ENCODE measurements around the gene NDRG3. TPM values are rescaled to one million over a fixed set of nuclear protein-coding genes. Genes with fewer than 3 reads are reported as not detected.

NDRG3 gene
- polyA plus RNA-seq, 1 of the 3 experiments (the other 2 are of a cell fraction) = 20.5 TPM

DNA sequence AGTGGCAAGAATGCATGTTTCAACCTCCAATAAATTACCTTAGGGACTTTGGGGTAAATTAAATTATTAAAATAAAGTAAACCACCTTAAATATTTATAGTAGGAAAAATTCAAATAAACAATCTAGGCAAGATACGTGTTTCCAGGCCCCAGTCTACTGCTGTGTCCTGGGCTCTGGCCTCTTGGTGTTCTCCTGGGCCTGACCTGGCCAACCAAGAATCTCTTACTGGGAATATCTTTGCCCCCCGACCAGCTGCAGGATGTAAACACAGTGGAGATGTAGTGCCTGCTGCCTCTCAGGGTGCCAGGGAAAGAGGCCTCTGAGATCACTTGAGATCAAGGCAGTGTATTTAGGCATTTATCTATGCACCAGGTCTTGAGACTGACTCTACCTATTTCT lies 39.4 kb upstream of the NDRG3 start:
- Histone ChIP-seq H3K79me2 (ENCODE audit: insufficient read depth) (peaks cover 27% of the 10 kb centered on the region), H3K9me2 (no peaks in the 10 kb centered on the region), H3K4me1 (ENCODE audit: control insufficient read depth in 1 of 2, insufficient read depth in 2 of 2, low read depth in 1 of 2, low read length in 1 of 2) (no peaks in the 10 kb centered on the region), H3K9me3 (no peaks in the 10 kb centered on the region), H3K27me3 (ENCODE audit: insufficient read depth) (no peaks in the 10 kb centered on the region), H3F3A (replicated peaks; ENCODE audit: insufficient read depth) (peaks cover 2% of the 10 kb centered on the region), H3K36me3 (replicated peaks in 1 of 2; ENCODE audit: control insufficient read depth in 1 of 2, insufficient read depth in 2 of 2, low read length in 1 of 2) (peaks cover 9 to 34% of the 10 kb centered on the region in 2 experiments), H2AFZ (ENCODE audit: low read depth) (no peak overlapping the region), H4K20me1 (ENCODE audit: insufficient read depth) (peaks cover 9% of the 10 kb centered on the region; the same call in 1 of the 2 replicates), H3K9ac (no peak overlapping the region), H3K4me3 (ENCODE audit: low read depth in 2 of 2, low read length in 1 of 2) (no peak overlapping the region), H3K4me2 (no peak overlapping the region), H3K27ac (ENCODE audit: low read depth in 2 of 2, low read length in 1 of 2) (no peak overlapping the region)
- ChIA-PET CTCF (interaction anchor here (1.0 to 2.8 kb wide), 3 partner anchors 11 to 23 kb away, joined by 3 to 13 read pairs (median 4); partner anchors contain the start of gene DSN1), POLR2A (interaction anchor here (0.6 kb wide), 1 partner anchor 108 kb away, joined by 3 read pairs; no protein-coding TSS in a partner anchor)
- DNase-seq = no peak
- TF ChIP-seq, protein P1, sequence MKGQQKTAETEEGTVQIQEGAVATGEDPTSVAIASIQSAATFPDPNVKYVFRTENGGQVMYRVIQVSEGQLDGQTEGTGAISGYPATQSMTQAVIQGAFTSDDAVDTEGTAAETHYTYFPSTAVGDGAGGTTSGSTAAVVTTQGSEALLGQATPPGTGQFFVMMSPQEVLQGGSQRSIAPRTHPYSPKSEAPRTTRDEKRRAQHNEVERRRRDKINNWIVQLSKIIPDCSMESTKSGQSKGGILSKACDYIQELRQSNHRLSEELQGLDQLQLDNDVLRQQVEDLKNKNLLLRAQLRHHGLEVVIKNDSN (IDR thresholded peaks at IDR 0.05; ENCODE audit: borderline replicate concordance, low read depth) = no peak
- no peak for TF ChIP-seq RCOR1 (IDR thresholded peaks at IDR 0.05; ENCODE audit: low read length)
- no peak for TF ChIP-seq MEF2A (IDR thresholded peaks at IDR 0.05; ENCODE audit: borderline replicate concordance, low read depth)
- TF ChIP-seq FOXJ3 (CRISPR knock-in tag; IDR thresholded peaks at IDR 0.05) = no peak
- TF ChIP-seq SMC3 (IDR thresholded peaks at IDR 0.05; ENCODE audit: low read depth, low read length) = no peak
- no peak for TF ChIP-seq CHD2 (IDR thresholded peaks at IDR 0.05; ENCODE audit: low read length, partially characterized antibody)
- no peak for TF ChIP-seq NRF1 (IDR thresholded peaks at IDR 0.05; ENCODE audit: low read depth, low read length)
- no peak for TF ChIP-seq EZH2phosphoT487 (IDR thresholded peaks at IDR 0.05; ENCODE audit: borderline replicate concordance, low read depth)
- TF ChIP-seq TCF12 (IDR thresholded peaks at IDR 0.05) = no peak
- TF ChIP-seq, protein P2, sequence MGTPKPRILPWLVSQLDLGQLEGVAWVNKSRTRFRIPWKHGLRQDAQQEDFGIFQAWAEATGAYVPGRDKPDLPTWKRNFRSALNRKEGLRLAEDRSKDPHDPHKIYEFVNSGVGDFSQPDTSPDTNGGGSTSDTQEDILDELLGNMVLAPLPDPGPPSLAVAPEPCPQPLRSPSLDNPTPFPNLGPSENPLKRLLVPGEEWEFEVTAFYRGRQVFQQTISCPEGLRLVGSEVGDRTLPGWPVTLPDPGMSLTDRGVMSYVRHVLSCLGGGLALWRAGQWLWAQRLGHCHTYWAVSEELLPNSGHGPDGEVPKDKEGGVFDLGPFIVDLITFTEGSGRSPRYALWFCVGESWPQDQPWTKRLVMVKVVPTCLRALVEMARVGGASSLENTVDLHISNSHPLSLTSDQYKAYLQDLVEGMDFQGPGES (IDR thresholded peaks at IDR 0.05; ENCODE audit: low read depth, low read length) = no peak
- TF ChIP-seq YY1 (IDR thresholded peaks at IDR 0.05; ENCODE audit: low read depth) = no peak
- TF ChIP-seq MXI1 (IDR thresholded peaks at IDR 0.05; ENCODE audit: low read depth, low read length) = no peak
- TF ChIP-seq GATA2 (CRISPR knock-in tag; IDR thresholded peaks at IDR 0.05) = no peak
- TF ChIP-seq CTCF (IDR thresholded peaks at IDR 0.05) = no peak
- TF ChIP-seq TEAD4 (IDR thresholded peaks at IDR 0.05; ENCODE audit: borderline replicate concordance, insufficient read depth) = no peak
- WGBS (ENCODE audit: low lambda C conversion rate) = 80% methylated on average over 2 of the region's 2 CpGs
